ENCODE data around the gene C5.

C5 gene

DNA sequence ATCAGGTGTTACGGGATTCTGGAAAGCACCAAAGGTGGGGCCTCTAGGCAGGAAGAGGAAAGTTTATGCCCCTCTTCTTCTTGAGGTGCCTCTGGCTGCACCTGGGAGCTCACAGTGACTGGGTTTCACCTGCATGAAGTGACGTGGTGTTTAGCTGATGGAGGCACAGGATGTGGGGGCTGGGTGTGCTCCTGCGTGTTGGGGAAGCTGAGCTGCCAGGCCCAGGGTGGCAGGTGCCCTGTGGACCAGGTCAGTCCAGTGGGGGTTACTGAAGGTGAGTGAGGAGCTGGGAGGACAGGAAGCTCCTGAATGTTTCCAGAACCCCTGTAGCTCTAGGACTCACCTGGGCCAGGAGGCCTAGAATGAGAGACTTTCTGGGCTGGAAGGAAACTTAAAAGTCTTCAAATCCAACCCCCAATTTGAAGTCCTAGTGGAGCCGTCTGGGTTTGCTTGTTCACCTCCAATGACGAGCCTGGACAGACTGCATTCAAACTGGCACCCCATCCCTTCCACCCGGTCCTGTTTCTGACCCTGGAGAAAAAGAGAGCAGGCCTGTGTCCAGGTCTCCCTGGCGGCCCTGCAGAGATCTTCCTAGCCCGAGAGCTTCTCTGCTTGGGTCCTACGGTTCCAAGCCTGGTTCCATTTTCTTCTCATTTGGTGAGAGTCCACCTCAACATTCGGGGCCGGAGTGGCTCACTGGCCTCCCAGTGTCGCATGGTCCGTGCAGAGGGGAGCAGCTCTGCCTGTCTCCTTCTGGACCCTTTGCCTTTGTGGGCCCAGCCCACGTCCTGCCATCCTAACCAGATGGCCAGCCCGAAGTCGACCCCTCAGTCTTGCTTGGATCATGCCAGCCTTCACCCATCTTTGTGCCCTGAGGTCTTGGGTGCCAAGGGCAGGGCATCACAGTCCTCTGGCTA is 145.8 kb downstream of the C5 start:
- no peak for DNase-seq

- no peak for DNase-seq
Measured at GRCh38 chr9:120902569-120903535, 147.2 kb downstream of the C5 start.

Data from NCI-H187 (cell line).